ENCODE measurements around the gene HEG1.

GRCh38 chr3:125077864-125078263 lies 22.1 kb upstream of the HEG1 start:
- TF ChIP-seq RAD21 (IDR thresholded peaks at IDR 0.05; ENCODE audit: low read depth) (no peak), TCF12 (IDR thresholded peaks at IDR 0.05; ENCODE audit: low read depth) (no peak), EGR1 (IDR thresholded peaks at IDR 0.05) (no peak), REST (IDR thresholded peaks at IDR 0.05; ENCODE audit: low read depth) (no peak), TAF1 (IDR thresholded peaks at IDR 0.05; ENCODE audit: low read depth) (no peak), MAX (IDR thresholded peaks at IDR 0.05) (no peak)
